Hindlimb muscle (tissue), 1 donor: ENCODE results near the gene PGGHG. TPM values are rescaled to one million over a fixed set of nuclear protein-coding genes. Genes with fewer than 3 reads are reported as not detected.
"Not testable (repeated sequence)": the region's sequence is repeated elsewhere in the genome, so short reads cannot be mapped to it uniquely, and the experiment has no call there.

ENCODE experiments used
- DNase-seq: peaks from one replicate; pipeline ENCODE4 v3.0.0-alpha.2; 2013
- polyA plus RNA-seq: library from polyadenylated mRNA; unstranded; fragments of 120-200 nt; gene quantifications from one replicate; pipeline ENCODE4 v1.2.1, GENCODE V29; 2013; ENCODE audit not compliant: insufficient read length

PGGHG gene
- polyA plus RNA-seq, 1 donor: 15.6 TPM

DNA sequence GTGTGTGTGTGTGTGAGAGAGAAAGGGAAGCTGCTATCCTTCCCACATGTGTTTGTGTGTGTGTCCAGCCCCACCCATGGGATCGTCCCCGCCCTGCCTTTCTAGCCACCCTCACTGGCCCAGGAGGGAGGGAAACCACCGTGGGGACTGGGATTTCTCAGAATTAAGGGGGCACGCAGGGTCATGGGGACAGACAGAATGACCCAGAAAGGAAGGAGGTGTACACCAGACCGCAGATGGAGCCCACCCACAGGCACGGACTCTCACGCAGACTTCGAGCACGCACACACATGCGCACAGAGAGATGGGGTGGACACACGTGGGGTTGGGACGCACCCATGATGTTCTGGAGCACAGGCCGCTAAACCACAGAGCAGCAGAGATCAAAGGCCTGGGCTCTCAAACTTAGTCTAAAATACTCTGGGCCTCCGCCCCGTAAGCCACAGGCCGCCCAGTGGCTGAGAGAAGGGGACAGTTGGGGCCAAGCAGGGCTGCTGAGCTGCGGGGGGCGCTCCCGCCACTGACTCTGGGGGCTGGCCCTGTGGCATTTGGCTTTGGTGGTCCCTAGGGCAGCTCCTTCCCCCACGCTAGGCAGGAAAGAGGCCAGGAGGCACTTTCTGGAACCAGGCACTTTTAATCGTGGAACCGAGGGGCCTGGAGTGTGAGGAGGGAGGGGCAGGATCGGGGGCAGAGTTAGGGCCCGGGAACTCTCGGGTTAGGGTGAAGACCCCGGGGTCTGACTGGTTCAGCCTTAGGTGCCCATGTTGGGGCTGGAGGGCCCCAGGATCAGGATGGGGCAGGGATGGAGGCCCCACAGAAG is 8.9 kb downstream of the PGGHG start:
- no peak for DNase-seq

DNA sequence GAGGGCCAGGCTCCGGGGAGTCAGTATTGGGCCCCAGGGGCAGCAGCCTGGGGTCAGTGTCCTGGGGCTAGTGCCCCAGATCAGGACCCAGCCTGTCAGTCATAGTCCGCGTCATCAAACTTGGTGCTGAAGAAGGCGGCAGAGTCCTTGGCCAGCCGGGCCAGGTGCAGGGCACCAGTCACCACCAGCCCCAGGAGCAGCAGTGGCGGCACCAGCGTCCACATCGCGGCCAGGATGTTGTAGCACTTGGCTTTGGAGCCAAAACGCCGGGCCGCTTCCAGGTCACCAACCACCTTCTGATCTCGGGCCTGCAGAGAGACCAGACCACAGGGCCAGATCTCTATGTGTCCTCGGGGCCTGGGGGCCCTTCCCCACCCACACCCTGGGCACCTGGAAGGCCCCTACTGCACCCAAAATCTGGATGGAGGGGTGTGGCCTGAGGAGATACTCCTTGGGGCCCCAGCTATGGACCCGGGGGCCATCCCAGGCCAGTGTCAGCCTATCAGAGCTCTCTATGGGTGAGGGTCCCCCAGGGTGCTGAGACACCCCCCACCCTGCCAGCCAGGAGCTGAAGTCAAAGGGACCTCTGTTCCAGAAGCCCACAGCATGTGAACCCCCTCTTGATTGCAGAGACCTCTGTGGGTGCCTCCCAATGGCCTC is 9.6 kb downstream of the PGGHG start:
- DNase-seq: no peak

DNA sequence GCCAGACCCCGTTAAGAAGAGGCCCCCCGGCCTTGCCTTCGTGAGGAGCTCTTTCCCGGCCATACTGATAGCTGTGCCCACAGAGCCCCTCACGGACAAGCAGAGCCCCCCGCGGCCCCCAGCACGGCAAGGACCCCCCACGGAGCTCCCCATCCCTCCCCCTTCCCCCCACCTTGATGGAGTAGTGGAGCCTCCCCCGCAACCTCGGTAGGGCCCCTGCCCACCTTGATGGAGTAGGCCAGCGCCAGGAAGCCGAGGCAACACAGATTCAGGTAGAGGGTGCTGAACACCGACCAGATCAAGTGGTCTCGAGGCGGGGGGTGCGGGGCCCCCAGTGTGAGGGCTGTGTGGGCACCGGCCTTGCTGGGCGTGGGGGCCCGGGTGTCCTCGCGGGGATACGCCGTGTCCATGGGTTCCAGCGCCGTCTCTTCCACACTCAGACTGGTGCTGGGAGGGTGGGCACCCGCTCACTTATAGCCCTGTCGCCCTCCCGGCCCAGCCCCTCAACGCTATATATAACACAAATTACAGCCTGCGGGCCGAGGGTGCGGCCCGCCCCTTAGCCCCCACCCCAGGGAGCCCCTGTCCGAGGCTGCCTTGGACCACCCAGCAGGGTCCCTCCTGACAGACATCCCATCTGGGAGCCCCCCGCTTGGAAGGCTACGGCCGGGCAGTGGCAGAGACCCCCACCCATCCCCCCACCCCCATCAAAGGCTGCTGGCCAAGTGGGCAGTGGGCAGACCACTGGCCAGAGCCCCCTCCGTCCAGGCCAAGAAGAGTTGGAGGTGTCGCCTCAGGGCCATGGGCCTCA is 10.4 kb downstream of the PGGHG start, which contains the start of gene IFITM5:
TSS of gene IFITM5 (minus strand) at position 446 of the 811 bp plus-strand sequence. CDS start at position 410, 36 bp downstream.
- no peak for DNase-seq

DNA sequence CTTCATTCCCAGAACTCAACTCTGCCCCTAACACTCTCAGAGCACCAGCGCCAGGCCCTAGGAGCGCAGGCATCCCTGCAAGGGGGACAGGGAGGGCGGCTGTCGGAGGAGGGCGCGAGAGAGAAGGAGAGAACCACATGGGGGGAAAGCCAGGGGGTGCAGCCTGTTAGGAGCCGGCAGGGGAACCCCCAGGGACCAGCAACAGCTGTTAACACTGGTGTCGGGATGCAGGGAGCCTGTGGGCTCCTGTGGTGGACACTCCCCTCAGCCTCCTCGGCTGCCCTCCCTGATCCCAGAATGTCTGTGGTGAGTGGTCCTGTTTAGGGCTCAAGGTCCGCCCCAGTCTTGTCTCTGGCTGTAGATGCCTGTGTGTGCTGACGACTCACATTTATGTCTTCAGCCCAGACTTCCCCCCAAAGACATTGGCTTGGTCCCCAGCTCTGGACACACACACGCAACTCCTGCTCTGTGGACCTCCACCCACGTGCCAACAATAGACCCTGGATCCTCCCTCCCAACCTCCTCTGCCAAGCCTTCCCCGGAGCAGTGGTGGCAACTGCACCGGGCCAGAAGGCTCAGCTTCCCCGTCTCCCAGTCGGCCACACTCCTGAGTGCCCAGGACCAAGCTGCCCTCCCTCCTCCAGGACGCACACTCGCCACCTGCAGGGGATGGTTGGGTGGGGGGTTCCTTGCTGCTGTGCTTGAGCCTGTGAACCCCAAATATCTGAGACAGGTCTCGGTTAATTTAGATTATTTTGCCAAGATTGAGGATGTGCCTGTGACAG is 11.2 kb downstream of the PGGHG start:
- no peak for DNase-seq

DNA sequence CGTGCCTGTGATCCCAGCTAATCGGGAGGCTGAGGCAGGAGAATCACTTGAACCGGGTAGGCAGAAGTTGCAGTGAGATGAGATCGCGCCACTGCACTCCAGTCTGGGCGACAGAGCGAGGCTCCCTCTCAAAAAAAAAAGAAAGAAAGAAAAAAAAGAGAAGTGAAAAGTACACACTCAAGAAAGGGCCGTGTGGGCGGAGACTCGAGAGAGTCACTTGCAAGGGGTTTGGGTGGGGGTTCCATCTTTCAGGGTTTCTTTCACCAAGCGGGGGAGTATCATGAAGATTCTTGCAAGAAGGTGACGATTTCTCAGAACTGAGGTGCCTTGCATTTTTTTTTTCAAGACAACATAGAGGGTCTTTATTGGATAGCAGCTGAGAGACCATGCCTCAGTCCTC is 14.4 kb downstream of the PGGHG start:
- DNase-seq: no peak

DNA sequence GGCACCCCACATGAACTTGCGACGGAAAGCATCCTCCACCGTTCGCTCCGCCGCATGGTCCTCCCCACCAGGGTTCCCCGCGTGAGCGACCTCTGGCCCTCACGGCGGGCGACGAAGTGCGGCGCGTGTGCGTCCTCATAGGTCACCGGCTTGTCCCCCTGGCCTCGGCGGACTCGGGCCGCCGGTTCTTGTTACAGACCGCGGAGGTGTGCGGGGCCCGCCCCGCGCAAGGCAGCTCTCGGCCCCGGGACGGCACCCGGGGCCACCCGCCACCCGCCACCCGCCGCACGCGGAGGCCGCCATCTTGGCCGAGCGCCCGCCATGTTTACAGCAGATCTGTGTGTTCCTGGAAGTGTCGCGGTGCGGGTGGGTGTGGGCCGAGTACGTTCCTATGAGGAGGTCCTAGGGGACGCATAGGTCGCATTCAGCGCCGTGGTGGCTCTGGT is 15.2 kb downstream of the PGGHG start:
- no peak for DNase-seq

DNA sequence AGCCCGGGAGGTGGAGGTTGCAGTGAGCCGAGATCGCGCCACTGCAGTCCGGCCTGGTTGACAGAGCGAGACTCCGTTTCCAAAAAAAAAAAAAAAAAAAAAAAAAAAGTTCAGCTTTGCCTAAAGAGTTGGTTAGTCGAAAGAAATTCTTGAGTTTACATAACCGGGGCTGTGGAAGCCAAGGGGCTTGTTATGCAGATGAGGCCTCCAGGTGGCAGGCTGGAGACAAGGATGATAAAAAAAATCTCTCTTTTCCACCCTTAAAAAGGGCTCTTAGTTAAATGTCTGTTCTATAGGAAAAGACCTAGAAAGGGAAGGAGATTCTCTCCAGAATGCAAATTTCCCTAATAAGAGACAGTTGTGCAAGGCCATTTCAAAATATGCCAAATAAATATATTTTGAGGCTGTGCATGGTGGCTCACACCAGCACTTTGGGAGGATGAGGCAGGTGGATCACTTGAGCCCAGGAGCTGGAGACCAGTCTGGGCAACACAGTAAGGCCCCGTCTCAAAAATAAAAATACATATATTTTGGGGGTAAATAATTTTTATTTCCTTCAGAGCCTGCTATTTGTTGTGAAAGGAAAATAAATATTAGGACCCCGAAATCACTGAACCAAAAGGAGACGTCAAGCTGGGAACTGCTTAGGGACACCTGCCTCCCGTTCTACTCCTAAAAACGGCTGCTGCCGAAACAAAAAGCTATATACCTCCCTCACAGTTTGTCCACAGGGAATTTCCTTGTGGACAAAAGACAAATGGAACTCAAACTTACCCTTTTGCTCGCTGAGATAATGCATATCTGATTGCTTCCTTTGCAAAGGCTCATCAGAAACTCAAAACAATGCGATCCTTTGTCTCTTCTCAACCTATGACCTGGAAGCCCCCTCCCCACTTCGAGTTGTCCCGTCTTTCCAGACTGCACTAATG is 16.3 kb downstream of the PGGHG start:
- DNase-seq: peak; percentile 80

DNA sequence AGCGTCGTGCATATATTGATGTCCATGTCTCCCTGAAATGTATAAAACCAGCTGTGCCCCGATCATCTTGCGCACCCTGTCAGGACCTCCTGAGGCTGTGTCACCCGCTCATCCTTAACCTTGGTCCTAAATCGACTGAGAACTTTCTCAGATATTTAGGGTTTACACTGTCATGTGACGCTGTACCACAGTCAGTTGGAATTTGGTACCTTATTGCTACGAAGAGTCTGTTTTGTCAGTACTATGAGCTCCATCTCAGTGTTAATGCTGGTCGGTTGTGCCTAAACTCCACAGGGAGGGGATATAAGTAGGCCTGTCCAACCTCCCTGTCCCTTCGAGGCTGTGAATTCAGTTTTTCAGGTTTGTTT is 16.9 kb downstream of the PGGHG start:
- no peak for DNase-seq

DNA sequence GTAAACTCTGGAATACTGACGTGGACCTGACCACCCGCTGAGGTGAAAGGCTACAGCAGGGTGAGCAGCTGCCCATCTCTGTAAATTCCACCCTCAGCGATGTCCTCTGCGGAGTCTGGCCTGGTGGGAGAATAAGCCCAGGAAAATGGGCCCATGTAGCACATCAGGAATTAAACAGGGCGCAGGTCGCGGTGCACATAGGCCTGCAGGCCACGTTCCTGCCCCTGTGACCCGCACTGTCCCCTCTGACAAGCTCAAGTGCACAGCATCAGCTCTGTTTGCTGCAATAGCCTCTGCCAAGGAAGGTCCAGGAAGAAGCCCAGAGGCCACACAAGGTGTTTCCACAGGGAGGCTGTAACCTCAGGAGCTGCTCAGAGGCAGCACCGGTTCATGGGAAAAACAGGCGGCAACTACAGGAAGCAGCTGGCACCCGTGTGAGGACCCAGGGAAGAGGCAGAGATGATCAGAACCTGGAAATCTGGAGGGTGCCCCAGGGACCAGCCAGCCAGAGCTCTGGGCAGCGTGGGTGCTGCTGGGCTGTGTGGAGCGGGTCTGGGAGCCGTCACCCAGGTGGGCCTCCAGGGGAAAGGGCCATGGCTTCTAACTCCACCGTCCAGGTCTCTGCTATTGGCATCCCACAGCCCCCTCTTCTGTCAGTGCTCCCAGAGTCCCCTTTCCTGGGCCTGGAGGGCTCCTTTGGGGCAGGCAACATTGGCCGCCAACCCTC is 17.9 kb downstream of the PGGHG start:
- DNase-seq: no peak

DNA sequence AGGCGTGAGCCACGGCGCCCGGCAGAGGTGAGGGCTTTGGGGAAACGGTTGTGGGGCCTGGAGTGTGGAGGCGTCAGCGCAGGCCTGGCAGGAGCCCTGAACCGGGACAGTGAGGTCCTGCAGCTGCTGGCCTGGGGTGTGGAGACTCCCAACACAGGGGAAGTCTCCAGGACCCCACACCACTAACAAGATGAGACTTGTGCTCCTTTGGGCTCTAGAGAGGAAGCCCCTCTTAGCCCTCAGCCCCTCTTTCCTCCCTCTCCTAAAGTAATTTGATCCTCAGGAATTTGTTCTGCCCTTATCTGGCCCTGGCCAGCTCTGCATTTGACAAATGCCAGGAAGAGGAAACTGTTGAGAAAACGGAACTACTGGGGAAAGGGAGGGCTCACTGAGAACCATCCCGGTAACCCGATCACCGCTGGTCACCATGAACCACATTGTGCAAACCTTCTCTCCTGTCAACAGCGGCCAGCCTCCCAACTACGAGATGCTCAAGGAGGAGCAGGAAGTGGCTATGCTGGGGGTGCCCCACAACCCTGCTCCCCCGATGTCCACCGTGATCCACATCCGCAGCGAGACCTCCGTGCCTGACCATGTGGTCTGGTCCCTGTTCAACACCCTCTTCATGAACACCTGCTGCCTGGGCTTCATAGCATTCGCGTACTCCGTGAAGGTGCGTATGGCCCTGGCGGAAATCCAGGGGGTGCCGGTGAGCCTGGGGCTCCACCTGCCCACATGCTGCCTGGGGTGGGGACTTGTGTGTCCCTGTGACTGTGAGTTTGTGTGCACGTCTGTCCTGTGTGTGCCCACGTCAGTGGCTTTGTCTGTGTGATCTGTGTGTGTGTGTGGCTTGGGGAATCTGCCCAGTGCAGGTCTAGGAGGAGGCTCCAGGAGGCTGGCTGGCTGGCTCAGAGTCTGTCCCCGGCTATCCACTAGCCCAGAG is 19.1 kb downstream of the PGGHG start, which contains the start of gene IFITM2:
TSS of gene IFITM2 (plus strand) at position 51 of the 943 bp plus-strand sequence. CDS start at position 428, 377 bp downstream.
- not testable (repeated sequence) for DNase-seq

DNA sequence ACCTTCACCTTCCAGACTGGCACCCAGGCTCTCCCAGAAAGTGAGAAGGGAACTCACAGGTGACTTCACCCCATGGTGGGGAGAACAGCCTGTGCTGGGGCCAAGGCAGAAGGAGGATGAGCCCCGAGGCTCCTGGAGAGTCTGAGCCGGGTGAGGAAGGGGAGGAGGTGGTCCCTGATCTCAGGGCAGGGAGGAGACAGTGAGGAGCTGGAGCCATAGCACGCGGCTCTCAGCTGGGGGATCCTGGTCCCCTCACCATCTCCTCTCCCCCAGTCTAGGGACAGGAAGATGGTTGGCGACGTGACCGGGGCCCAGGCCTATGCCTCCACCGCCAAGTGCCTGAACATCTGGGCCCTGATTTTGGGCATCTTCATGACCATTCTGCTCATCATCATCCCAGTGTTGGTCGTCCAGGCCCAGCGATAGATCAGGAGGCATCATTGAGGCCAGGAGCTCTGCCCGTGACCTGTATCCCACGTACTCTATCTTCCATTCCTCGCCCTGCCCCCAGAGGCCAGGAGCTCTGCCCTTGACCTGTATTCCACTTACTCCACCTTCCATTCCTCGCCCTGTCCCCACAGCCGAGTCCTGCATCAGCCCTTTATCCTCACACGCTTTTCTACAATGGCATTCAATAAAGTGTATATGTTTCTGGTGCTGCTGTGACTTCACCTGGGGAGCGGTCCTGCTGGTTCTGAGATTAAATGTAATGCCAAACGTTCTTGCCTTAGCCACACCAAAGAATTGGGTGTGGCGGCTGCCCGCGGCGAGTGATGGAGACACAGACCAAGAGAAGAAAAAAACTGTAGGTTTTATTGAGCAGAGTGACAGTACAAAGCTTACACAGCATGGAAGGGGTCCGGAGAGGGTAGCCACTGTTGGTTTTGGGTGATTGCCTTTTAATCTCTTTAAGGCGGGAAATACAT is 20.1 kb downstream of the PGGHG start:
- DNase-seq: not testable (repeated sequence)

DNA sequence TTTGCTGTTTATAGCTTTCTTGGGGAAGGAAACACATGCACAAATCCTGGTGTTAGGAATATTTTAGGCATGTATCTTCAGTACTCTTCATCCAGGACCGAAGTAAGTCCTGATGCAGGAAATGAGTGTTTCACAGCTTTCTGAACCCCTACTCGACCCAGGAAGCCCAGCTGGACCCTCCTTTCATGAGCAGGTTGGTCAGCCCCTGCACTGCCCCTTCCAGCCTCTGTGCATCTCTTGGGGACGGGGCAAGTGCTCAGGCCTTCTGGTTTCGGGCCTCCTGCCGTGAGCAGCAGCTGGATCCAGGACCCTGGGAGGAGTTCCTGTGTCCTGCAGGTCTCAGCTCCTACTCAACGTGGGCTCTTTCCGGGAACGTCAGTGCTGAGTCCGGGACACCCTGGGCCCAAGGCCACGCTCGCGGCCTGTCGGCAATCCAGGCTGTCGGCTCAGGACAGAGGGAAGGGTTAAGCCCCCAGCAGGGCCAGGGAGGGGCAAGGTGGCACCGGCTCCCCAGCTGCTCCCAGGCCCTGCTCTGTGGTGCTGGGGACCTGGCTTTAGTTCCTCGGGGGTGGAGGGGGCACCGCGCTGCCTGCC is 21.1 kb downstream of the PGGHG start:
- DNase-seq: not testable (repeated sequence)

DNA sequence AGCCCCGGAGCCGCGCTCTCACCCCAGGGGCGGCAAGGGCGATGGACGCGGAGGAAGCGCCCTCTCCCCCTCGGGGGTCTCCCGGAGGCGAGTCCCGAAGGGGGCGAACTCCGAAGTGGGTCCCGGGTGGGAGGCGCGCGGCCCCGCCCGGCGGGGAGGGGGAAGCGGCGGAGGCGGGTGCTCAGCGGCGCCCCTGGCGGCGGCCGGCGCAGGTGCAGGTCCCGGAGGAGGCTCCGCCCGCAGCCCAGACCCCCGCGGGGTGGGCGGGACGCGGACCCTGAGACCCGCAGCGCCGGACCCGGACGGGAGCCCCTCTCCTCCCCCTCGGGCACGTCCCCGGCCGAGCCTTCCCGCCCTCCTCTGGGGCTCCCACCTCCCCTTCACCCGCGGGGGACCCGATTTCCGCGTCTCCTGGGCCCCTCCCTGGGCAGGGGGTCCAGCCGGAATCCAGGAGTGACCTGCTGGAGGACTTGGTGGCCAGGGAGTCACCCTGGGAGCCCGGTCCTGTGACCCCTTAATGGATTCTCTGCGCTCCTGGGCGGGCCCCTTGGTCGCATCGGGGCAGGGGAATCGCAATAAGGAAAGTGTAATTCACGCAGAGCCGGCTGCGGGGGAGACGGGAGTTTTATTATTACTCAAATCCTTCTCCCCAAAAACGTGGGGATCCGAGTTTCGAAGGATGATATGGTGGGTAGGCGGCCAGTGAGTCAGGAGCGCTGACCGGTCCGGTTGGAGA is 22.3 kb downstream of the PGGHG start:
- DNase-seq: not testable (repeated sequence)

DNA sequence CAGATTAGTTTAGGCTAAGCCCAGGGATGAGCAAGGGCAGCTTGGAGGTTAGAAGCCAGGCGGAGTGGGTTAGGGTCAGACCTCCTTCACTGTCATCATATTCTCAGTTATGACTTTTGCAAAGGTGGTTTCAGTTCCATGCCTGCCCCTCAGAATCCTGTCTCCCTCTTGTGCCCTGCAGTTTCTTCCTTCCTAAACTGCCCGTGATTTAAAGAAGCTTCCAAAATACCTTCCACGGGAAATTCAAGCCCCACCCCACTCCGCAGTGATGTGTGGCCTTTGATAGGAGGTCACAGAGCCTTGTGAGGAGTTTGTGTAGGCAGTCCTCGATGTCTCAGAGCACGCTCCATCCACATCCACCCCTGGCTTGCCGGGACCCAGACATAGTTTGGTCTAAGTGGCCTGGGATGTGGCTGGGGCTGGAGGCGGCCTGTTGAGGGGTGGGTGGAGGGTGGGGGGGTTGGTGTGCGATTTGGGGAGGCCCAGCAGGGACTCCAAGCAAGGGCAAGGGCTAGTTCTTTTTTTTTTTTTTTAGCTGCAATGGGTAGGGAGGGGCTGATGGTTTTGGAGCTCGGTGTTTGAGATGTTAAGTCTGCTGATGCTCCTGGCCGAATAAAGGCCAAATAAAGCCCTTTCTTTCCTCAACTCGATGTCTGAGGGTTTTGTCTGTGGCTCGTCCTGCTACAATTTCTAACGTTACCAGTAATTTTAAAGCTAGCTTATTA is 23.3 kb downstream of the PGGHG start:
- DNase-seq: no peak

DNA sequence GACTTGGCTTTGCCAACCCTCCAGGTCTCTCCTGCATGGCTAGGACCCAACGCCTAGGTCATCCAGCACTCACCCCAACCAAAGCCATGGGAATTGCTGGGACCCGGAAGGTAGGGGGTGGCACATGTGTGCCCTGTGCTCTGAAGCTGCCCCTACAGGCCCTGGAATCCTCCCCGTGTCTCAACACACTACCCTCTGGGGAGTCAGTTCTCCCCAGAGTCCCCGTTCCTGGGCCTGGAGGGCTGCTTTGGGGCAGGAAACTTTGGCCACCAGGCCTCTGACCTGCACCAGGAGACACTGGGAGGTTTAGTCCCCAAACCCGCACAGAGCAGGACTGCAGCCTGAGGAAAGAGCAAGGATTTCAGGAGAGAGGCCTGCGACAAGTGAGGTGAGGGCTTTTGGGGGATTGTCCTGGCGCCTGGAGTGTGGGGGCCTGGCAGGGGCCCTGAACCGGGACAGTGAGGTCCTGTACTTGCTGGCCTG is 24.4 kb downstream of the PGGHG start:
- no peak for DNase-seq
